Fibroblast of the conjunctiva (primary cell): Measurements from ENCODE around the gene HELZ2.

Experiments used
- DNase-seq: peaks from one replicate; pipeline ENCODE4 v3.0.0-alpha.2; 2010; ENCODE audit warnings: low read depth

Gene HELZ2

GRCh38 chr20:63539092-63539430 lies 35.0 kb downstream of the HELZ2 start:
- DNase-seq, result no peak

GRCh38 chr20:63538204-63539091 lies 35.6 kb downstream of the HELZ2 start:
- no peak for DNase-seq

- peak; percentile 88 for DNase-seq
Measured at GRCh38 chr20:63537525-63538203, 36.4 kb downstream of the HELZ2 start.

- DNase-seq, result no peak
Measured at GRCh38 chr20:63536997-63537524, 37.0 kb downstream of the HELZ2 start, which contains the start of gene PTK6. TSS of gene PTK6 (minus strand) at chr20:63537376. CDS start at chr20:63537314, 62 bp downstream.

- no peak for DNase-seq
Measured at GRCh38 chr20:63536241-63536977, 37.6 kb downstream of the HELZ2 start.

GRCh38 chr20:63534831-63535651 lies 39.0 kb downstream of the HELZ2 start:
- DNase-seq, result no peak

GRCh38 chr20:63534427-63534830 lies 39.6 kb downstream of the HELZ2 start:
- no peak for DNase-seq

GRCh38 chr20:63533871-63534393 lies 40.1 kb downstream of the HELZ2 start:
- DNase-seq, result no peak

- DNase-seq, result no peak
Measured at GRCh38 chr20:63533388-63533787, 40.7 kb downstream of the HELZ2 start.

- DNase-seq, result no peak
Measured at GRCh38 chr20:63532449-63532971, 41.5 kb downstream of the HELZ2 start.

- no peak for DNase-seq
Measured at GRCh38 chr20:63531686-63532448, 42.2 kb downstream of the HELZ2 start.

GRCh38 chr20:63530788-63531160 lies 43.3 kb downstream of the HELZ2 start:
- no peak for DNase-seq

GRCh38 chr20:63529861-63530787 lies 43.9 kb downstream of the HELZ2 start:
- no peak for DNase-seq

- no peak for DNase-seq
Measured at GRCh38 chr20:63529180-63529860, 44.7 kb downstream of the HELZ2 start.

GRCh38 chr20:63527184-63527583 lies 46.9 kb downstream of the HELZ2 start:
- DNase-seq, result no peak

GRCh38 chr20:63525971-63526370 lies 48.1 kb downstream of the HELZ2 start:
- DNase-seq, result no peak

GRCh38 chr20:63525185-63525584 lies 48.9 kb downstream of the HELZ2 start:
- DNase-seq, result no peak
